Activated CD4-positive, alpha-beta T cell treated with anti-CD3 and anti-CD28 coated beads for 36 hours (primary cell): ENCODE data around the gene HJURP. TPM values are rescaled to one million over a fixed set of nuclear protein-coding genes. Genes with fewer than 3 reads are reported as not detected.

Source experiments
- ATAC-seq: fragments of 200-7000 bp; cut with Tn5 transposase; one replicate; pipeline ENCODE4 v1.10.0; 2021; ENCODE audit warnings: mild to moderate bottlenecking, moderate library complexity
- CTCF ChIA-PET: fragments of 350-600 bp; sonication (Branson Sonifier 250); formaldehyde crosslinking; loops from one replicate; lab custom pipeline; 2021; ENCODE audit warnings: antibody characterized with exemption; lab: Charles Lee
- POLR2A ChIA-PET: fragments of 350-600 bp; sonication (Branson Sonifier 250); formaldehyde crosslinking; loops from one replicate; lab custom pipeline; 2021; ENCODE audit warnings: antibody characterized with exemption, inconsistent platforms; lab: Charles Lee
- DNase-seq: peaks from one replicate; pipeline ENCODE4 v3.0.0-alpha.2; 2020
- H3K27ac Mint-ChIP-seq: one replicate; pipeline ENCODE4 v1.8.0; 2021; ENCODE audit warnings: mixed read lengths
- H3K27me3 Mint-ChIP-seq: one replicate; pipeline ENCODE4 v1.8.0; 2021; ENCODE audit warnings: mixed read lengths
- H3K36me3 Mint-ChIP-seq: one replicate; pipeline ENCODE4 v1.8.0; 2021; ENCODE audit warnings: low read depth, mixed read lengths
- H3K4me1 Mint-ChIP-seq: one replicate; pipeline ENCODE4 v1.8.0; 2021; ENCODE audit warnings: mixed read lengths
- H3K4me3 Mint-ChIP-seq: one replicate; pipeline ENCODE4 v1.8.0; 2021; ENCODE audit warnings: mild to moderate bottlenecking, moderate library complexity, mixed read lengths
- H3K9me3 Mint-ChIP-seq: one replicate; pipeline ENCODE4 v1.8.0; 2021; ENCODE audit warnings: low read depth, mixed read lengths
- intact Hi-C, 2 experiments: fragments of 100-400 bp; cut with DNase I in 1 of 2; cut with micrococcal nuclease in 1 of 2; formaldehyde crosslinking; loops; one replicate each; pipeline versions ENCODE4 v1.14.2 to v1.15.1; 2022 to 2024; cut with DNase I, micrococcal nuclease
- total RNA-seq, 2 experiments: library from RNA; stranded (reverse); gene quantifications; one replicate each; pipeline ENCODE4 v1.2.3, GENCODE V29; 2021

The HJURP gene
- total RNA-seq, 2 experiments from 2014 or later = 94.6 to 111 TPM

DNA sequence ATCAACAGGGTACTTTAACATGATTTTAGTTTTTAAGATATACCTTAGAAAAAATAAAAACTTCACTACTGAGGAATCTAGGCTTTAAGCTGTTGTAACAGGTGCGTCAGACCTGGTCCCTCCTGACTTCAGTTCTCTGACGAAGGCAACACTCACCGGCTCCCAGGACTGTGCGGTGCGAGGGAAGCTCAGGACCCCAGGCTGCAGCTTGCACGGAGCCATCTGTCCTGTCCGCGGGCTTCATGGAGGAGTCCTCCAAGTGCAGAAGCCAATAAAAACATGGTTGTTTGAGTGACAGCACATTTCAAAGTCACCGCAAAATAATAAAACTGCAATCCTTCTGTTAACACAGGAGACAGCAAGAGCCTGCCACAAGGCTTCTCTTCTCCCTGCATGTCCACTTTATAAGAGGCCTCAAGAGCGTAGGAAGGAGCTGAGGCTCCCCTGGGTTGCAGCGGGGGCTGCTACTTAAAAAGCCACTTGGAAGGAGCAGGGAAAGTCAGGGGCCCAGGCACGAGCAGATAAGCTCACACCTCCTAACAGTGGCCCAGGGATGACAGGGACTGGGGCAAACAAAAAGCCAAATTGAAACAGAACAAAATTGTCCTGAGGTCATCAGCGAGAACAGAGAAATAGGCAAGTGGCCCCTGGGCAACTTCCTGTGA is 4.6 kb downstream of the HJURP start:
- no peak overlapping the region for H3K4me3 Mint-ChIP-seq
- peaks cover 90% of the 10 kb centered on the region for H3K36me3 Mint-ChIP-seq
- ChIA-PET CTCF (no interaction called here), POLR2A (no interaction called here)
- DNase-seq (no peak), ATAC-seq (no peak)
- intact Hi-C loops = loop anchor here (5.0 to 10.0 kb wide), 5 partner anchors 282 to 595 kb away; partner anchors contain the start of genes ATG16L1 (in 1 of the 2) and USP40 (in 1 of the 2)
- H3K27me3 Mint-ChIP-seq = no peaks in the 10 kb centered on the region
- H3K9me3 Mint-ChIP-seq = no peaks in the 10 kb centered on the region
- peaks cover 13% of the 10 kb centered on the region for H3K4me1 Mint-ChIP-seq
- H3K27ac Mint-ChIP-seq = no peak overlapping the region

- CTCF ChIA-PET = interaction anchor here (0.7 to 1.1 kb wide), 3 partner anchors 9 to 169 kb away, joined by 3 to 6 read pairs (median 5); no protein-coding TSS in a partner anchor
Observed at GRCh38 chr2:233848276-233848675, 6.1 kb downstream of the HJURP start.

DNA sequence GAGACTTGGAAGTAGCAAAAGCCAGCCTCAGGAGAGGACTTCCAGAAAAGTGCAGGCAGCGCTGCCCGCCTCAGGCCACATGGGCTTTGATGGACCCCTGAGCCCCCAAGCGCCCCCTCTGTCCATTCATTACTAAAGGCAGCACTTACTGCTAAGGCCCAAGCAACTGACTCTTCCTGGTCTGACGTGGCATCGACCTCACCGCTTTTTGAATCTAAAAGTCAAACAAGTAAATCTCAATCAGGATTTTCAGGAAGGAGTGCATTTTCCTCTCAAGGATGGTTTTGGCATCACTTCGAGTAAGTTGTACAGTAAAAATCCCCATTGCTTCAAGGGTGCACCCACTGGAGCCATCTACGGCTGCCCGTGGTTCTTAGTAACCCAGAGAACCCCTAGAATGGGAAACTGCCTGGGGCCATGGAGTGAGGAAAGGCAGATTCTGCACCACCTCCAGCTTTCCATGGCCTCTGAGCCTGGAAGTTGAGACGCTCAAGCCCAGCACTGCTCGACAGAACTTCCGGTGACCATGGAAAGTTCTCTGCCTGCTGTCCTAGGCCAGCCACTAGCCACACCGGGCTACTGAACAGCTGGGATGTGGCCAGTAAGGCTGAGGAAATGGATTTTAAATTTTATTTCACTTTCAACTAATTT is 7.0 kb downstream of the HJURP start:
- no peak for ATAC-seq
- Mint-ChIP-seq H3K27me3 (no peaks in the 10 kb centered on the region), H3K4me3 (no peak overlapping the region), H3K4me1 (peaks cover 5% of the 10 kb centered on the region), H3K36me3 (peaks cover 94% of the 10 kb centered on the region), H3K27ac (no peak overlapping the region), H3K9me3 (no peaks in the 10 kb centered on the region)
- intact Hi-C loops = no loop called here
- ChIA-PET POLR2A (interaction anchor here (0.9 kb wide), 1 partner anchor 8 kb away, joined by 4 read pairs; no protein-coding TSS in a partner anchor), CTCF (interaction anchor here (0.7 kb wide), 2 partner anchors 70 to 170 kb away, joined by 3 to 5 read pairs; no protein-coding TSS in a partner anchor)
- no peak for DNase-seq

More at GRCh38 chr2:233848276-233848675, 6.1 kb downstream of the HJURP start:
- Mint-ChIP-seq H3K4me3 (no peak overlapping the region), H3K9me3 (no peaks in the 10 kb centered on the region), H3K27me3 (no peaks in the 10 kb centered on the region), H3K27ac (no peak overlapping the region), H3K4me1 (peaks cover 11% of the 10 kb centered on the region), H3K36me3 (peaks cover 94% of the 10 kb centered on the region)
- ATAC-seq (no peak), DNase-seq (no peak)
- intact Hi-C loops = no loop called here
- POLR2A ChIA-PET = interaction anchor here (0.9 kb wide), 1 partner anchor 9 kb away, joined by 4 read pairs; no protein-coding TSS in a partner anchor

GRCh38 chr2:233846387-233847247 is 7.7 kb downstream of the HJURP start:
- POLR2A ChIA-PET = interaction anchor here (0.6 kb wide), 1 partner anchor 580 kb away, joined by 3 read pairs; no protein-coding TSS in a partner anchor

GRCh38 chr2:233845301-233846060 is 8.9 kb downstream of the HJURP start:
- H3K4me1 Mint-ChIP-seq = no peaks in the 10 kb centered on the region
- no peak overlapping the region for H3K27ac Mint-ChIP-seq
- H3K36me3 Mint-ChIP-seq = peaks cover 96% of the 10 kb centered on the region
- intact Hi-C loops = no loop called here
- ATAC-seq (no peak), DNase-seq (no peak)
- ChIA-PET POLR2A (interaction anchor here (0.6 kb wide), 2 partner anchors 579 to 1134 kb away, joined by 3 read pairs; no protein-coding TSS in a partner anchor), CTCF (interaction anchor here (0.6 kb wide), 1 partner anchor 667 kb away, joined by 3 read pairs; no protein-coding TSS in a partner anchor)
- H3K27me3 Mint-ChIP-seq = no peaks in the 10 kb centered on the region
- no peak overlapping the region for H3K4me3 Mint-ChIP-seq
- no peaks in the 10 kb centered on the region for H3K9me3 Mint-ChIP-seq

More at GRCh38 chr2:233846387-233847247, 7.7 kb downstream of the HJURP start:
- Mint-ChIP-seq H3K27me3 (no peaks in the 10 kb centered on the region), H3K27ac (no peak overlapping the region), H3K36me3 (peaks cover 95% of the 10 kb centered on the region), H3K4me1 (no peaks in the 10 kb centered on the region), H3K9me3 (no peaks in the 10 kb centered on the region), H3K4me3 (no peak overlapping the region)
- intact Hi-C loops = no loop called here
- ATAC-seq = no peak
- CTCF ChIA-PET = interaction anchor here (0.6 kb wide), 1 partner anchor 666 kb away, joined by 3 read pairs; no protein-coding TSS in a partner anchor
- DNase-seq = no peak

DNA sequence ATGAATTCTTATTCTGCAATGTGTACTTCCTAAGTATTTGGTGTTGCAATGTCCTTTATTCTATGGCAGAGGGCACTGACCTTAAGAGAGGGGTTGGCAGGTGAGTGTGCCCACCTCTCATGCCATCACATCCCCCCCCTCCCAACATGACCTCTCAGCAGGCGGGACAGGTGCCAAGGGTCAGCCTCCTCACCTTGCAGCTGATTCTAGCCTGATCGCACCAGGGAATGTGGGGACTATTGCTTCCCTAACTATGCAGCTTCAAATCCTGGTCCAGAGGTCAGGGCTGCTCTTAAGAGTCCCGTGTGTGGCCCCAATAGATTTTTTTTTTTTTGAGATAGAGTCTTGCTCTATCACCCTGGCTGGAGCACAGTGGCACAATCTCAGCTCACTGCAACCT is 9.5 kb downstream of the HJURP start:
- H3K27me3 Mint-ChIP-seq = no peaks in the 10 kb centered on the region
- CTCF ChIA-PET = no interaction called here
- H3K9me3 Mint-ChIP-seq = no peaks in the 10 kb centered on the region
- POLR2A ChIA-PET = interaction anchor here (1.4 kb wide), 1 partner anchor 10 kb away, joined by 3 read pairs; no protein-coding TSS in a partner anchor
- ATAC-seq (no peak), DNase-seq (no peak)
- no peak overlapping the region for H3K4me3 Mint-ChIP-seq
- peaks cover 96% of the 10 kb centered on the region for H3K36me3 Mint-ChIP-seq
- intact Hi-C loops = no loop called here
- no peak overlapping the region for H3K27ac Mint-ChIP-seq
- H3K4me1 Mint-ChIP-seq = no peaks in the 10 kb centered on the region

- DNase-seq (no peak), ATAC-seq (no peak)
- intact Hi-C loops = no loop called here
- H3K4me3 Mint-ChIP-seq = no peak overlapping the region
- H3K36me3 Mint-ChIP-seq = peaks cover 93% of the 10 kb centered on the region
- H3K9me3 Mint-ChIP-seq = no peaks in the 10 kb centered on the region
- no peaks in the 10 kb centered on the region for H3K27me3 Mint-ChIP-seq
- H3K4me1 Mint-ChIP-seq = no peaks in the 10 kb centered on the region
- no peak overlapping the region for H3K27ac Mint-ChIP-seq
- ChIA-PET CTCF (interaction anchor here (0.8 kb wide), 1 partner anchor 14 kb away, joined by 5 read pairs; no protein-coding TSS in a partner anchor), POLR2A (interaction anchor here (0.7 to 1.4 kb wide), 2 partner anchors 11 to 81 kb away, joined by 3 read pairs; no protein-coding TSS in a partner anchor)
Observed at GRCh38 chr2:233844064-233844807, 10.1 kb downstream of the HJURP start.

- H3K4me3 Mint-ChIP-seq = no peak overlapping the region
- H3K27ac Mint-ChIP-seq = no peak overlapping the region
- peaks cover 14% of the 10 kb centered on the region for H3K4me1 Mint-ChIP-seq
- no peak for DNase-seq
- no peak for ATAC-seq
- ChIA-PET CTCF (no interaction called here), POLR2A (no interaction called here)
- H3K27me3 Mint-ChIP-seq = no peaks in the 10 kb centered on the region
- no peaks in the 10 kb centered on the region for H3K9me3 Mint-ChIP-seq
- peaks cover 93% of the 10 kb centered on the region for H3K36me3 Mint-ChIP-seq
- intact Hi-C loops = no loop called here
Observed at GRCh38 chr2:233841183-233841582, 13.2 kb downstream of the HJURP start.

- Mint-ChIP-seq H3K4me3 (no peak overlapping the region), H3K36me3 (peaks cover 89% of the 10 kb centered on the region), H3K27me3 (no peaks in the 10 kb centered on the region), H3K27ac (no peak overlapping the region), H3K4me1 (peaks cover 14% of the 10 kb centered on the region), H3K9me3 (no peaks in the 10 kb centered on the region)
- ChIA-PET POLR2A (no interaction called here), CTCF (no interaction called here)
- DNase-seq (no peak), ATAC-seq (no peak)
- intact Hi-C loops = no loop called here
Observed at GRCh38 chr2:233840520-233840919, 13.8 kb downstream of the HJURP start.

- ATAC-seq (no peak), DNase-seq (no peak)
- H3K36me3 Mint-ChIP-seq = peaks cover 87% of the 10 kb centered on the region
- CTCF ChIA-PET = interaction anchor here (1.0 kb wide), 1 partner anchor 435 kb away, joined by 3 read pairs; no protein-coding TSS in a partner anchor
- H3K27me3 Mint-ChIP-seq = no peaks in the 10 kb centered on the region
- intact Hi-C loops = no loop called here
- no peak overlapping the region for H3K4me3 Mint-ChIP-seq
- H3K4me1 Mint-ChIP-seq = peaks cover 14% of the 10 kb centered on the region
- POLR2A ChIA-PET = interaction anchor here (1.3 kb wide), 1 partner anchor 9 kb away, joined by 4 read pairs; no protein-coding TSS in a partner anchor
- no peak overlapping the region for H3K27ac Mint-ChIP-seq
- no peaks in the 10 kb centered on the region for H3K9me3 Mint-ChIP-seq
Observed at GRCh38 chr2:233839447-233839820, 14.9 kb downstream of the HJURP start.
